ENCODE results near the gene SPRY2. TPM values are rescaled to one million over a fixed set of nuclear protein-coding genes. Genes with fewer than 3 reads are reported as not detected.

SPRY2 gene
- total RNA-seq, 1 experiment from 2014 or later = 7.2 TPM

- Histone ChIP-seq H3K27ac (ENCODE audit: low read depth, low read length) (peak overlapping the region; percentile 84; the same call in 1 of the 2 replicates), H3K9ac (ENCODE audit: low read length) (peak overlapping the region; percentile 79), H4K20me1 (ENCODE audit: insufficient read depth) (no peaks in the 10 kb centered on the region), H3K4me2 (ENCODE audit: low read length) (peak overlapping the region; percentile 76), H3K9me3 (ENCODE audit: control insufficient read depth in 1 of 2, insufficient read depth in 1 of 2, low read depth in 1 of 2, low read length in 2 of 2) (no peaks in the 10 kb centered on the region), H3K9me2 (ENCODE audit: insufficient read depth) (no peaks in the 10 kb centered on the region), H3K27me3 (ENCODE audit: insufficient read depth, low read length) (no peaks in the 10 kb centered on the region), H2AFZ (ENCODE audit: low read depth, low read length, poor library complexity, severe bottlenecking) (no peak overlapping the region), H3K4me1 (ENCODE audit: control insufficient read depth in 1 of 2, insufficient read depth in 2 of 2, low read length in 2 of 2) (peaks cover 0 to 9% of the 10 kb centered on the region in 2 experiments; a peak in 3 of 4 replicates), H3K36me3 (ENCODE audit: control insufficient read depth in 1 of 2, insufficient read depth in 2 of 2, low read length in 2 of 2) (no peaks in the 10 kb centered on the region), H3K4me3 (replicated peaks in 1 of 2; ENCODE audit: low read depth in 1 of 2, low read length in 2 of 2) (peak overlapping the region; percentile 67 to 72), H3K79me2 (ENCODE audit: insufficient read depth, low read length) (peaks cover 39% of the 10 kb centered on the region)
- DNase-seq (ENCODE audit: low read depth, low spot score) (no peak), ATAC-seq (peak; percentile 6; the same call in 1 of the 2 replicates)
- POLR2A ChIA-PET = interaction anchor here (1.0 to 1.1 kb wide), 2 partner anchors 15 to 344 kb away, joined by 3 read pairs; no protein-coding TSS in a partner anchor
- RAD21 ChIA-PET (ENCODE audit: low non-redundant PET in 1 of 2, low total read pairs in 2 of 2, uncharacterized antibody in 2 of 2, unreplicated experiment in 2 of 2) = no interaction called here
- intact Hi-C loops (cut with micrococcal nuclease) = loop anchor here (5.0 kb wide), 3 partner anchors 310 to 675 kb away; no protein-coding TSS in a partner anchor
- TF ChIP-seq JUND (IDR thresholded peaks at IDR 0.05) (no peak), YY1 (IDR thresholded peaks at IDR 0.05; ENCODE audit: extremely low read depth, insufficient replicate concordance, low read depth, low read length) (no peak), SRF (IDR thresholded peaks at IDR 0.05; ENCODE audit: low read depth) (no peak), POLR2AphosphoS5 (IDR thresholded peaks at IDR 0.05; ENCODE audit: low read depth, low read length) (no peak), POLR2A (IDR thresholded peaks at IDR 0.05; ENCODE audit: borderline replicate concordance, extremely low read depth, insufficient read depth, insufficient read length) (no peak), ZFX (IDR thresholded peaks at IDR 0.05) (no peak), EZH2phosphoT487 (IDR thresholded peaks at IDR 0.05; ENCODE audit: borderline replicate concordance) (no peak), ZNF274 (IDR thresholded peaks at IDR 0.05; ENCODE audit: low read depth, low read length) (no peak), RAD21 (IDR thresholded peaks at IDR 0.05; ENCODE audit: low read depth) (no peak), MAX (IDR thresholded peaks at IDR 0.05) (no peak), FOSL1 (IDR thresholded peaks at IDR 0.05; ENCODE audit: low read depth) (no peak)
- CTCF ChIA-PET = no interaction called here
- BruUV-seq (replicated peaks) = no TSS peak
These were observed 937 bp upstream of the SPRY2 start for GRCh38 chr13:80341756-80342370.

Measured in HCT116 (cell line).